ENCODE results near the gene TIMM13. TPM values are rescaled to one million over a fixed set of nuclear protein-coding genes. Genes with fewer than 3 reads are reported as not detected.

TIMM13 gene
- total and polyA plus RNA-seq, 2 of the 8 experiments (the other 6 are each of a cell fraction or from before 2014, with no cell fraction given): 270 to 275 TPM

DNA sequence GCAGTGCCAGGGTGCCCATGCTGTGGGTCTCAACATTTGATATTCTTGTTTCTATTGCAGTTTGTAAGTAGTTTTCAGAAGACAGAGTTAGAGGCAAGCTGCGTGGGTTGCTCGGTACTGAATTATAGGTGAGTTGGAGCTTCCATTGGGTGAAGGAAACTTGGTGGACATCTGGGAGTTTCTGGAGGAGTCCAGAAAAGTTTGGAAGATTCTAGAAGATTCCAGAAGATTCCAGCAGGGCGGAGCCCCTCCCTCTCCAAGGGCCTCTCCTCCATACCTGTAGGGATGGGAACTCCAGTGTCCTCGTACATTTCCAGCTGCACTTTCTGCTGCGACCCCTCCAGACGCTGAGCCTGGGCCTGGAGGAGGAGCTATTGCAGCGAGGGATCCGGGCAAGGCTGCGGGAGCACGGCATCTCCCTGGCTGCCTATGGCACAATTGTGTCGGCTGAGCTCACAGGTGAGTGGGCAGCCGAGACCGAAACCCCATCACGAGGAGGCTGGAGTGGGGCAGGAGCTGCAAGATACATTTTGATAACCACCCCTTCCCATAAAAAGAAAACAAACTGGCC, 28.6 kb downstream of the TIMM13 start:
- Histone ChIP-seq H3K23me2 (ENCODE audit: low read depth, low read length) (no peaks in the 10 kb centered on the region), H3K4me1 (replicated peaks in 1 of 4; ENCODE audit: control insufficient read depth in 3 of 4, insufficient read depth in 4 of 4, low read length in 3 of 4) (no peaks in the 10 kb centered on the region), H2AFZ (ENCODE audit: low read length) (no peak overlapping the region), H2BK120ac (replicated peaks; ENCODE audit: low read depth, low read length) (no peak overlapping the region), H3K36me3 (ENCODE audit: control insufficient read depth in 2 of 4, insufficient read depth in 4 of 4, low read length in 3 of 4) (no peaks in the 10 kb centered on the region), H3K23ac (ENCODE audit: insufficient read length) (no peak overlapping the region), H4K5ac (ENCODE audit: insufficient read length, low read depth, low read length) (no peak overlapping the region), H3K27me3 (replicated peaks in 1 of 4; ENCODE audit: control insufficient read depth in 3 of 4, extremely low read depth in 1 of 4, insufficient read depth in 3 of 4, low read length in 3 of 4) (no peaks in the 10 kb centered on the region), H3K4me2 (ENCODE audit: insufficient read depth in 1 of 2, low read depth in 2 of 2, low read length in 2 of 2) (no peak overlapping the region), H3K27ac (ENCODE audit: low read depth, low read length) (no peak overlapping the region), H4K20me1 (replicated peaks in 1 of 2; ENCODE audit: control insufficient read depth in 1 of 2, insufficient read depth in 2 of 2, low read length in 2 of 2) (no peaks in the 10 kb centered on the region), H3K9me3 (ENCODE audit: insufficient read depth in 2 of 2, low read depth in 1 of 2, low read length in 1 of 2) (no peaks in the 10 kb centered on the region), H3K4me3 (ENCODE audit: extremely low read depth in 1 of 4, insufficient read depth in 2 of 4, low read depth in 3 of 4, low read length in 4 of 4) (no peak overlapping the region), H3K9ac (replicated peaks in 1 of 4; ENCODE audit: extremely low read depth in 1 of 4, low read depth in 3 of 4, low read length in 3 of 4) (no peak overlapping the region), H2AK5ac (ENCODE audit: low read depth, low read length) (no peak overlapping the region), H3K4ac (replicated peaks; ENCODE audit: insufficient read length, low read depth, low read length) (no peak overlapping the region), H3K14ac (ENCODE audit: insufficient read length) (no peak overlapping the region), H3K18ac (ENCODE audit: extremely low read depth, low read length) (no peak overlapping the region), H4K91ac (replicated peaks; ENCODE audit: insufficient read length, low read length) (no peak overlapping the region), H3K56ac (replicated peaks; ENCODE audit: insufficient read length, low read depth, low read length) (no peak overlapping the region), H2BK5ac (ENCODE audit: low read depth, low read length) (no peak overlapping the region), H2BK20ac (ENCODE audit: low read length) (no peak overlapping the region), H2BK15ac (ENCODE audit: low read length) (no peak overlapping the region), H3K79me1 (ENCODE audit: low read depth, low read length) (no peaks in the 10 kb centered on the region), H3K79me2 (ENCODE audit: control insufficient read depth in 1 of 2, insufficient read depth in 2 of 2, low read length in 2 of 2) (no peaks in the 10 kb centered on the region), H2BK12ac (ENCODE audit: low read depth, low read length) (no peak overlapping the region), H4K8ac (ENCODE audit: extremely low read depth, insufficient read depth, low read length) (no peak overlapping the region; the same call in 1 of the 2 replicates)
- CTCF ChIA-PET (ENCODE audit: partially characterized antibody): interaction anchor here (1.0 to 1.2 kb wide), 3 partner anchors 18 to 122 kb away, joined by 3 to 6 read pairs (median 4); no protein-coding TSS in a partner anchor
- 90% methylated on average over 14 of the region's 14 CpGs; no CpG with 5 or more reads in 1 of the 2 experiments for WGBS, 2 experiments (ENCODE audit: extremely low coverage in 1 of 2, insufficient coverage in 1 of 2, insufficient read length in 1 of 2, insufficient replicate concordance in 2 of 2, low coverage in 1 of 2, low lambda C conversion rate in 2 of 2, missing lambda C conversion rate in 1 of 2)
- no peak for DNase-seq (ENCODE audit: low read depth in 1 of 2, low spot score in 2 of 2)
- no peak for FAIRE-seq
- POLR2A ChIA-PET (ENCODE audit: partially characterized antibody): interaction anchor here (1.2 to 1.7 kb wide), 4 partner anchors 13 to 129 kb away, joined by 3 to 7 read pairs (median 4); partner anchors contain the start of genes GADD45B and TIMM13
- TF ChIP-seq SP1 (IDR thresholded peaks at IDR 0.05; ENCODE audit: low read depth, low read length) (no peak), CREB1 (IDR thresholded peaks at IDR 0.05) (no peak), EZH2 (IDR thresholded peaks at IDR 0.05; ENCODE audit: low read depth, low read length, severe bottlenecking) (no peak), BRCA1 (IDR thresholded peaks at IDR 0.05; ENCODE audit: low read depth, low read length) (no peak), CHD2 (IDR thresholded peaks at IDR 0.05; ENCODE audit: low read length) (no peak), SP4 (IDR thresholded peaks at IDR 0.05; ENCODE audit: low read length) (no peak), SRF (IDR thresholded peaks at IDR 0.05; ENCODE audit: low read depth, low read length) (no peak), TCF12 (IDR thresholded peaks at IDR 0.05; ENCODE audit: low read depth, low read length) (no peak), YY1 (IDR thresholded peaks at IDR 0.05; ENCODE audit: low read depth, low read length) (no peak)
- TF ChIP-seq, protein P1, sequence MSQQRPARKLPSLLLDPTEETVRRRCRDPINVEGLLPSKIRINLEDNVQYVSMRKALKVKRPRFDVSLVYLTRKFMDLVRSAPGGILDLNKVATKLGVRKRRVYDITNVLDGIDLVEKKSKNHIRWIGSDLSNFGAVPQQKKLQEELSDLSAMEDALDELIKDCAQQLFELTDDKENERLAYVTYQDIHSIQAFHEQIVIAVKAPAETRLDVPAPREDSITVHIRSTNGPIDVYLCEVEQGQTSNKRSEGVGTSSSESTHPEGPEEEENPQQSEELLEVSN (IDR thresholded peaks at IDR 0.05): no peak
- TF ChIP-seq, protein P2, sequence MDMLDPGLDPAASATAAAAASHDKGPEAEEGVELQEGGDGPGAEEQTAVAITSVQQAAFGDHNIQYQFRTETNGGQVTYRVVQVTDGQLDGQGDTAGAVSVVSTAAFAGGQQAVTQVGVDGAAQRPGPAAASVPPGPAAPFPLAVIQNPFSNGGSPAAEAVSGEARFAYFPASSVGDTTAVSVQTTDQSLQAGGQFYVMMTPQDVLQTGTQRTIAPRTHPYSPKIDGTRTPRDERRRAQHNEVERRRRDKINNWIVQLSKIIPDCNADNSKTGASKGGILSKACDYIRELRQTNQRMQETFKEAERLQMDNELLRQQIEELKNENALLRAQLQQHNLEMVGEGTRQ (IDR thresholded peaks at IDR 0.05; ENCODE audit: low read length): no peak
- TF ChIP-seq, protein P3, sequence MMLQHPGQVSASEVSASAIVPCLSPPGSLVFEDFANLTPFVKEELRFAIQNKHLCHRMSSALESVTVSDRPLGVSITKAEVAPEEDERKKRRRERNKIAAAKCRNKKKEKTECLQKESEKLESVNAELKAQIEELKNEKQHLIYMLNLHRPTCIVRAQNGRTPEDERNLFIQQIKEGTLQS (IDR thresholded peaks at IDR 0.05; ENCODE audit: insufficient read depth, low read depth, low read length): no peak

Data from H1 (cell line).